Activated CD8-positive, alpha-beta T cell treated with anti-CD3 and anti-CD28 coated beads, Interleukin-2, amount 10 ng/mL, durations not matched to agents 7 days and 5 days (primary cell): ENCODE data around the gene CSN2. TPM values are rescaled to one million over a fixed set of nuclear protein-coding genes. Genes with fewer than 3 reads are reported as not detected.

Experiments
- total RNA-seq, 2 experiments: library from RNA; stranded (reverse); gene quantifications; one replicate each; pipeline ENCODE4 v1.2.3, GENCODE V29; 2021

Gene CSN2
- total RNA-seq, 2 experiments from 2014 or later, result not detected

Other genes starting within 250 kb of the CSN2 start
- gene SULT1B1, start 205.1 kb downstream of the CSN2 start, total RNA-seq, result 1 to 10 TPM; 1.1 to 1.7 TPM
- gene SULT1E1, start 105.6 kb downstream of the CSN2 start, total RNA-seq, result not detected
- gene CSN1S1, start 34.7 kb downstream of the CSN2 start, total RNA-seq, result not detected
- gene STATH, start 30.2 kb upstream of the CSN2 start, total RNA-seq, result not detected
- gene HTN3, start 62.7 kb upstream of the CSN2 start, total RNA-seq, result not detected
- gene HTN1, start 84.7 kb upstream of the CSN2 start, total RNA-seq, result not detected
- gene PRR27, start 188.5 kb upstream of the CSN2 start, total RNA-seq, result not detected
- not detected for gene ODAM, start 230.0 kb upstream of the CSN2 start, total RNA-seq